GM08714 (cell line): ENCODE measurements around the gene TP53BP2.

Experiments
- H3K4me3 ChIP-seq: fragments of 200-500 bp; sonication (Bioruptor generic); 2 replicates; pipeline ENCODE4 v1.5.1; 2014; ENCODE audit warnings: mild to moderate bottlenecking, low read length, inconsistent platforms
- ZNF274 ChIP-seq: IDR thresholded peaks from 2 replicates; pipeline ENCODE4 v1.6.1; 2012; ENCODE audit warnings: mild to moderate bottlenecking, low read depth, low read length

TP53BP2 gene

GRCh38 chr1:223776075-223776814 is 69.5 kb downstream of the TP53BP2 start:
- TF ChIP-seq ZNF274, result no peak
- no peak overlapping the region for H3K4me3 ChIP-seq

- TF ChIP-seq ZNF274, result no peak
- H3K4me3 ChIP-seq, result no peak overlapping the region
Measured at GRCh38 chr1:223775711-223776074, 70.1 kb downstream of the TP53BP2 start.

GRCh38 chr1:223775054-223775453 is 70.7 kb downstream of the TP53BP2 start:
- no peak for TF ChIP-seq ZNF274
- no peak overlapping the region for H3K4me3 ChIP-seq

GRCh38 chr1:223774134-223774814 is 71.5 kb downstream of the TP53BP2 start:
- no peak overlapping the region for H3K4me3 ChIP-seq
- no peak for TF ChIP-seq ZNF274

GRCh38 chr1:223772771-223773160 is 73.0 kb downstream of the TP53BP2 start:
- no peak for TF ChIP-seq ZNF274
- no peak overlapping the region for H3K4me3 ChIP-seq

- no peak for TF ChIP-seq ZNF274
- no peak overlapping the region for H3K4me3 ChIP-seq
Measured at GRCh38 chr1:223771814-223772770, 73.7 kb downstream of the TP53BP2 start.

- H3K4me3 ChIP-seq, result no peak overlapping the region
- TF ChIP-seq ZNF274, result no peak
Measured at GRCh38 chr1:223771469-223771813, 74.3 kb downstream of the TP53BP2 start.

GRCh38 chr1:223770621-223771315 is 75.0 kb downstream of the TP53BP2 start:
- no peak for TF ChIP-seq ZNF274
- H3K4me3 ChIP-seq, result no peak overlapping the region

- TF ChIP-seq ZNF274, result no peak
- no peak overlapping the region for H3K4me3 ChIP-seq
Measured at GRCh38 chr1:223765719-223766340, 79.9 kb downstream of the TP53BP2 start.

GRCh38 chr1:223765036-223765718 is 80.6 kb downstream of the TP53BP2 start:
- no peak for TF ChIP-seq ZNF274
- no peak overlapping the region for H3K4me3 ChIP-seq

GRCh38 chr1:223763881-223764280 is 81.9 kb downstream of the TP53BP2 start:
- TF ChIP-seq ZNF274, result no peak
- no peak overlapping the region for H3K4me3 ChIP-seq

GRCh38 chr1:223763251-223763650 is 82.5 kb downstream of the TP53BP2 start:
- TF ChIP-seq ZNF274, result no peak
- no peak overlapping the region for H3K4me3 ChIP-seq

GRCh38 chr1:223761411-223761810 is 84.3 kb downstream of the TP53BP2 start:
- H3K4me3 ChIP-seq, result no peak overlapping the region
- TF ChIP-seq ZNF274, result no peak
